GM18868 (cell line): ENCODE data around the gene DCAKD.

Experiments used
- ATAC-seq: cut with Tn5 transposase; IDR thresholded peaks from one replicate; pipeline ENCODE4 v1.9.1; 2021; ENCODE audit warnings: mild to moderate bottlenecking, moderate library complexity; ENCODE audit not compliant: unreplicated experiment

The DCAKD gene

DNA sequence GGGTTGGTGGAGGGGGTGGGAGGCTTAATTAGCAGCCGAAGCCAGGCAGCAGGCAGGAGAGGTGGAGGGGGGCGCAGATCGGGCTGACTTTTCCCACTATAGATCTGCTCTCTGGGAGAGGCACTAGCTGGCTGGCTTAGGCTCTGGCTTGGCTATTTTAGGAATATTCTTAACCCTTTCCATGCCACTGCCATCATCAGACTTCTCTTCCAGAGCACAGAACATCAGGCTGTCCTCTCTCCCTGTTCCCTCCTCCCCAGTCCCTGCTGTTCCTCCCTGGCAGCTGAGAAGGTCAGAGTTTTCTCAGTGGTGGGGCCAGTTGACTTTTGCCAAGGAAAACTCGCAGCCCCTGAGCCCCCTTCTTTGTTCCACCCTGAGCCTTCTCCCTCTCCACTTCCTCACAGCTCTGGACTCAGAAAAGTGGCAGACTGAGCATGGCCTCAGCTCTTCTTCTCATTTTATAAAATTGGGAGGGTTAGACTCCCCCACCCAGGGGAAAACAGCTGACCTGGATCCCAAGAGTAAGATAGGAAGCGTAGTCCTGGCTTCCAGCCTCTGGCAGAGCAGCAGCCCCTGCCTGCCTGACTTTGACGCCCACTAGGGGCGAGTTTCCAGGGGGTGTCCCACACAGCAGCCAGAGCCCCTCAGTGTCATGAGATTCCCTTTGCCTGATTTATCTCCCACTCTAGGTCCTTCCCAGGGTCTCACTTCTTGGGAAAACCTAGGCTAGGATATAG, 73.5 kb downstream of the DCAKD start:
- ATAC-seq, result no peak

DNA sequence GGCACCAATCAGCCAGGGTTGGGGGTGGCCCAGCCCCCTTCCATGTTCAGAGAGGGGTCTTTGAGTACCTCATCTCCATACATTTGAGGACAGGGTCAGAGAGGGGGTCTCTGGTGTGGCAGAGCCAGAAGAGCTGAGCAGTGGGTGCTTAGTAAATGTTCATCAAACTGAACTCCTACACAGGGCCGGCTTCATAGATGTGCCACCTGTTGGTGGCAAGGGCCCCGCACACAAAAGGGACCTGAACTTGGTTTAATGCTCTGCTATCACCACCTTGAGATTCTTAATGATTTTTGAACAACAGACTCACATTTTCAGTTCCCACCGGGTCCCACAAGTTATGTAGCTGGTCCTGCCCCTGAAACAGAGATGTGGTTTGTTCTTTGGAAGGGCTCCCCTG, 74.4 kb downstream of the DCAKD start:
- no peak for ATAC-seq

DNA sequence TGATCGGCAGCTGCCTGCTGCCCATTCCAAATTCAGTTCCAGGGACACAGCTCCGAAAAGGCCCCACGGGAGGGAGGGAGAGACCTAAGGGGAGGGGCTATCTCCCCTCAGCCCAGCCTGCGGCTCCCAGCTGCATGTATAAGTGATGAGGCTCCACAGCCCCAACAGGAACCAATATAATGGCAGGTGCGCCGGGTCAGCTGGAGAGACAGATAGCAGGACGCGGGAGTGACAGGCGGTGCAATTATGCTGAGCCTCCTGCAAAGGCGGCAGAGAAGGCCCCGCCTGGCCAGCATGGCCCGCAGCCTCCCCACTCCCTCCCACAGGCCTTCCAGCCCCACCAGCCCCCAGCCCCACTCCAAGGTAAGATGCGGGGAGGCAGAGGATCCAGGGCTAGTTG, 75.2 kb downstream of the DCAKD start:
- ATAC-seq, result no peak
